Measurements from ENCODE around the gene FYB1.

DNA sequence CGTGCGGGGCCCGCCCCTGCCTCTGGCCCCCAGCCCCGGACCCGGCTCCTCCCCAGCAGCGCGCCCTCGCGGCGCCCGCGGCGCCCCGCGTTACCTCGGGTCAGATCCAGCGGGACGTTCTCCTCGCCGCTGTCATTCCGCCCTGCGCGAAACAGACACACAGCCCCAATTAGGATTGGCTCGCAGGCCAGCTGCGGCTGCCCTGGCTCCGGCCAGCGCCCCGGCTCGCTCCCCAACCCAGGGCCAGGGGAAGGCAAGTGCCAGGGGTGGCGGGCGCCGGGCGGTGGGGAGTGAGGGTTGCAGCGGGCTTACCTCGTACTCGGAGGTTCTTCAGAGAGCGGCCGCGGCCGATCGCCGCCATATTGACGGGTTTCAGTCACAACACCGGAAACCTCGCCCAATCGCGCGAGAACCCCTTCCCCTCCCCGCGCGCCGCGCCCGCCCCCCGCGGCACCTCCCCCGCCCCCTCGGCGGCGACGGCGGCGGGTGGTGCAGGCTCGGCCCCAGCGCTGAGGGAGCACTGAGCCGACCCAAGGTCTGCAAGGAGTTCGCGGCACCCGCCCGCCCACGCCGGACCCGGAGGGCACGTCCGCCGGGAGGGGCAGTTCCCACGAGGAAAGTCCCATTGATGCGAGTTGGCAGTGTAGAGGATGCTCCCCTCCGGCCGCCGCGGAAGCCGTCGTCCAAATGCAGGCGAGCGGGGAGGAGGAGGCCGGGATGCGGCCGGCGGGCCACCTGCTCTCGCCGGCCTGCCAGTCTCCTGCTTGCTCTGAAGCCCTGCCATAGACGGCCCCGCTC is 145.1 kb downstream of the FYB1 start, which contains the start of gene RICTOR:
- TF ChIP-seq CTCF (IDR thresholded peaks at IDR 0.05; ENCODE audit: insufficient read depth, low read depth, low read length) = no peak
- no peak for TF ChIP-seq EZH2 (IDR thresholded peaks at IDR 0.05; ENCODE audit: insufficient read depth, low read length)
